ENCODE data around the gene TBX4. TPM values are rescaled to one million over a fixed set of nuclear protein-coding genes. Genes with fewer than 3 reads are reported as not detected.
A peak's percentile ranks its signal among the peaks of the same experiment; 100 is the strongest.

Gene TBX4
- total RNA-seq, 4 donors from 2014 or later: 2.4 TPM; not detected in 3

- H3K36me3 ChIP-seq: no peaks in the 10 kb centered on the region
- WGBS, 2 donors (ENCODE audit: low coverage in 1 of 2): 41 to 47% methylated on average over 10 to 16 of the region's 16 CpGs
- peak; percentile 81 for DNase-seq
- no peaks in the 10 kb centered on the region for H3K9me3 ChIP-seq
- H3K4me1 ChIP-seq: peaks cover 0 to 21% (median 10%) of the 10 kb centered on the region in 4 donors
- H3K27ac ChIP-seq: peak overlapping the region in 2 of 4 donors; percentile 41 to 60
- H3K27me3 ChIP-seq: no peaks in the 10 kb centered on the region
- TF ChIP-seq POLR2A (IDR thresholded peaks at IDR 0.05) (no peak), POLR2AphosphoS5 (IDR thresholded peaks at IDR 0.05) (no peak), EP300 (IDR thresholded peaks at IDR 0.05; ENCODE audit: low read depth) (no peak), CTCF (IDR thresholded peaks at IDR 0.05) (no peak)
- intact Hi-C loops (cut with DNase I; ENCODE audit: low total_unique reads): no loop called here
- in situ Hi-C loops (cut with MboI; ENCODE audit: low pct_ligation_motif_present in 1 of 4, low pct_unique_long_range_greater_than_20kb in 1 of 4, low sequenced_read_pairs in 3 of 4): no loop called here
- H3K4me3 ChIP-seq: no peak overlapping the region
Measured at GRCh38 chr17:61488878-61489718, 36.9 kb downstream of the TBX4 start.

GRCh38 chr17:61489719-61490490, 37.7 kb downstream of the TBX4 start:
- H3K9me3 ChIP-seq: no peaks in the 10 kb centered on the region
- H3K27me3 ChIP-seq: no peaks in the 10 kb centered on the region
- in situ Hi-C loops (cut with MboI; ENCODE audit: low pct_ligation_motif_present in 1 of 4, low pct_unique_long_range_greater_than_20kb in 1 of 4, low sequenced_read_pairs in 3 of 4) (no loop called here), intact Hi-C loops (cut with DNase I; ENCODE audit: low total_unique reads) (no loop called here)
- H3K4me1 ChIP-seq: peaks cover 0 to 25% (median 10%) of the 10 kb centered on the region in 4 donors
- TF ChIP-seq POLR2AphosphoS5 (IDR thresholded peaks at IDR 0.05): no peak
- no peak for TF ChIP-seq EP300 (IDR thresholded peaks at IDR 0.05; ENCODE audit: low read depth)
- no peak for TF ChIP-seq CTCF (IDR thresholded peaks at IDR 0.05)
- TF ChIP-seq POLR2A (IDR thresholded peaks at IDR 0.05): no peak
- H3K36me3 ChIP-seq: no peaks in the 10 kb centered on the region
- H3K4me3 ChIP-seq: no peak overlapping the region
- WGBS, 2 donors (ENCODE audit: low coverage in 1 of 2): 80 to 88% methylated on average over 3 to 12 of the region's 12 CpGs
- H3K27ac ChIP-seq: peak overlapping the region in 2 of 4 donors; percentile 41 to 60
- DNase-seq: no peak

GRCh38 chr17:61490540-61490975, 38.3 kb downstream of the TBX4 start:
- DNase-seq: no peak
- in situ Hi-C loops (cut with MboI; ENCODE audit: low pct_ligation_motif_present in 1 of 4, low pct_unique_long_range_greater_than_20kb in 1 of 4, low sequenced_read_pairs in 3 of 4) (no loop called here), intact Hi-C loops (cut with DNase I; ENCODE audit: low total_unique reads) (no loop called here)
- H3K4me3 ChIP-seq: no peak overlapping the region
- no peaks in the 10 kb centered on the region for H3K27me3 ChIP-seq
- H3K4me1 ChIP-seq: peaks cover 0 to 25% (median 10%) of the 10 kb centered on the region in 4 donors
- WGBS, 2 donors (ENCODE audit: low coverage in 1 of 2): 83 to 85% methylated on average over 3 to 5 of the region's 5 CpGs
- no peaks in the 10 kb centered on the region for H3K9me3 ChIP-seq
- TF ChIP-seq EP300 (IDR thresholded peaks at IDR 0.05; ENCODE audit: low read depth): no peak
- H3K27ac ChIP-seq: no peak overlapping the region
- H3K36me3 ChIP-seq: no peaks in the 10 kb centered on the region

GRCh38 chr17:61491981-61492380, 39.8 kb downstream of the TBX4 start:
- no peaks in the 10 kb centered on the region for H3K27me3 ChIP-seq
- H3K27ac ChIP-seq: no peak overlapping the region
- intact Hi-C loops (cut with DNase I; ENCODE audit: low total_unique reads): no loop called here
- H3K36me3 ChIP-seq: no peaks in the 10 kb centered on the region
- 89 to 94% methylated on average over 1 to 3 of the region's 3 CpGs for WGBS, 2 donors (ENCODE audit: low coverage in 1 of 2)
- no peaks in the 10 kb centered on the region for H3K9me3 ChIP-seq
- no peak for DNase-seq
- in situ Hi-C loops (cut with MboI; ENCODE audit: low pct_ligation_motif_present in 1 of 4, low pct_unique_long_range_greater_than_20kb in 1 of 4, low sequenced_read_pairs in 3 of 4): no loop called here
- TF ChIP-seq CTCF (IDR thresholded peaks at IDR 0.05): no peak
- H3K4me1 ChIP-seq: peaks cover 0 to 25% (median 10%) of the 10 kb centered on the region in 4 donors
- no peak overlapping the region for H3K4me3 ChIP-seq

All from transverse colon (tissue), 4 donors.